Measurements from ENCODE around the gene ELOVL6. TPM values are rescaled to one million over a fixed set of nuclear protein-coding genes. Genes with fewer than 3 reads are reported as not detected.
A peak's percentile ranks its signal among the peaks of the same experiment; 100 is the strongest.

Gene ELOVL6
- total and polyA plus RNA-seq, 2 of the 4 experiments (the other 2 are of a cell fraction) = 17.9 to 19.0 TPM

- in situ Hi-C loops (cut with MboI; ENCODE audit: low sequenced_read_pairs) = no loop called here
- Histone ChIP-seq H3K18ac (ENCODE audit: low read depth, low read length) (no peak overlapping the region), H2BK5ac (ENCODE audit: low read depth, low read length, poor library complexity, severe bottlenecking) (no peak overlapping the region), H3K14ac (replicated peaks; ENCODE audit: low read depth, low read length) (no peak overlapping the region), H3K27ac (ENCODE audit: insufficient read depth, low read length) (peak overlapping the region; percentile 17; the same call in 1 of the 2 replicates), H3K36me3 (ENCODE audit: control insufficient read depth, insufficient read depth, low read length) (peaks cover 3% of the 10 kb centered on the region), H2AFZ (replicated peaks; ENCODE audit: low read length, poor library complexity) (no peak overlapping the region), H4K5ac (ENCODE audit: low read depth, low read length) (0 out of 2 replicates have a peak overlapping the region, but pooled peaks have one; percentile 2), H2BK120ac (ENCODE audit: low read depth, low read length) (no peak overlapping the region), H3K4me3 (ENCODE audit: insufficient read depth, low read depth, low read length) (no peak overlapping the region), H3K27me3 (ENCODE audit: control insufficient read depth, insufficient read depth, low read length) (no peaks in the 10 kb centered on the region), H4K91ac (ENCODE audit: insufficient read depth, low read depth, low read length) (no peak overlapping the region), H4K20me1 (ENCODE audit: insufficient read depth, low read length) (no peaks in the 10 kb centered on the region), H2BK15ac (ENCODE audit: low read depth, low read length) (no peak overlapping the region), H3K9ac (ENCODE audit: low read depth, low read length) (no peak overlapping the region), H3K9me1 (ENCODE audit: insufficient read depth, low read length) (no peaks in the 10 kb centered on the region), H2BK20ac (ENCODE audit: low read depth, low read length) (no peak overlapping the region), H3K4me1 (ENCODE audit: control insufficient read depth, insufficient read depth, low read length) (peaks cover 7% of the 10 kb centered on the region; the same call in 1 of the 2 replicates), H2AK5ac (ENCODE audit: low read depth, low read length) (no peak overlapping the region), H2AK9ac (replicated peaks; ENCODE audit: low read depth, low read length, poor library complexity) (no peak overlapping the region), H4K8ac (ENCODE audit: low read depth in 2 of 2, low read length in 2 of 2) (no peak overlapping the region), H3K23ac (ENCODE audit: low read depth, low read length) (no peak overlapping the region), H3K79me1 (ENCODE audit: low read depth in 1 of 2, low read length in 2 of 2) (no peaks in the 10 kb centered on the region), H3K56ac (ENCODE audit: extremely low read depth, insufficient read depth, low read length) (no peak overlapping the region), H3K4ac (ENCODE audit: low read depth, low read length) (no peak overlapping the region), H3K9me3 (ENCODE audit: control insufficient read depth, insufficient read depth, low read length) (no peaks in the 10 kb centered on the region), H3K4me2 (ENCODE audit: low read depth, low read length) (no peak overlapping the region)
- peak; percentile 74 for ATAC-seq (ENCODE audit: low read depth)
- DNase-seq = peak; percentile 28
- ChIA-PET POLR2A (ENCODE audit: unreplicated experiment) (no interaction called here), CTCF (interaction anchor here (0.7 to 1.0 kb wide), 2 partner anchors 41 to 454 kb away, joined by 3 read pairs; no protein-coding TSS in a partner anchor)
- intact Hi-C loops (cut with micrococcal nuclease) = no loop called here
- no peak for TF ChIP-seq RAD21 (IDR thresholded peaks at IDR 0.05; ENCODE audit: low read length)
- TF ChIP-seq NFE2L2 (IDR thresholded peaks at IDR 0.05; ENCODE audit: low read depth, low read length) = no peak
- TF ChIP-seq MXI1 (IDR thresholded peaks at IDR 0.05; ENCODE audit: borderline replicate concordance, low read depth, low read length) = no peak
- no peak for TF ChIP-seq SMC3 (IDR thresholded peaks at IDR 0.05; ENCODE audit: low read depth, low read length)
- no peak for TF ChIP-seq MAFK (IDR thresholded peaks at IDR 0.05; ENCODE audit: low read depth, low read length)
- no peak for TF ChIP-seq CHD1 (IDR thresholded peaks at IDR 0.05; ENCODE audit: low read depth, low read length)
- no peak for TF ChIP-seq RCOR1 (IDR thresholded peaks at IDR 0.05; ENCODE audit: insufficient replicate concordance, low read length)
- no peak for TF ChIP-seq CTCF (conservative IDR thresholded peaks at IDR 0.05; ENCODE audit: low read depth, low read length)
- no peak for TF ChIP-seq BHLHE40 (IDR thresholded peaks at IDR 0.05; ENCODE audit: low read depth, low read length)
- no peak for TF ChIP-seq ELK1 (IDR thresholded peaks at IDR 0.05; ENCODE audit: borderline replicate concordance, low read depth, low read length)
- no peak for TF ChIP-seq CEBPB (IDR thresholded peaks at IDR 0.05; ENCODE audit: low read depth, low read length)
- TF ChIP-seq USF2 (IDR thresholded peaks at IDR 0.05; ENCODE audit: low read depth, low read length) = no peak
- TF ChIP-seq POLR2A (IDR thresholded peaks at IDR 0.05; ENCODE audit: low read depth, low read length) = no peak
- no peak for TF ChIP-seq FOS (IDR thresholded peaks at IDR 0.05; ENCODE audit: low read depth, low read length)
- TF ChIP-seq MAZ (IDR thresholded peaks at IDR 0.05; ENCODE audit: borderline replicate concordance, low read depth, low read length) = no peak
- TF ChIP-seq RFX5 (IDR thresholded peaks at IDR 0.05; ENCODE audit: low read depth, low read length) = no peak
- no TSS peak for BruUV-seq (replicated peaks)
- WGBS, 2 experiments (ENCODE audit: extremely low coverage in 2 of 2, insufficient read length in 1 of 2) = no CpG with 5 or more reads among the region's 3 CpGs
- dilution Hi-C loops (cut with HindIII; ENCODE audit: low sequenced_read_pairs, unreplicated experiment) = no loop called here
These were observed 143.2 kb downstream of the ELOVL6 start for GRCh38 chr4:110055158-110055768.
